ENCODE results near the gene ELOVL1.
A peak's percentile ranks its signal among the peaks of the same experiment; 100 is the strongest.

The ELOVL1 gene

GRCh38 chr1:43334453-43335205 is 33.2 kb downstream of the ELOVL1 start:
- peak overlapping the region; percentile 0 for H3K27ac Mint-ChIP-seq
- H3K4me1 Mint-ChIP-seq = peaks cover 21% of the 10 kb centered on the region
- peaks cover 7% of the 10 kb centered on the region for H3K27me3 Mint-ChIP-seq (ENCODE audit: low read depth, poor library complexity)
- no peak for DNase-seq
- TF ChIP-seq CTCF (IDR thresholded peaks at IDR 0.05) = no peak
- no peak overlapping the region for H3K4me3 Mint-ChIP-seq
- no peaks in the 10 kb centered on the region for H3K9me3 Mint-ChIP-seq
- no peaks in the 10 kb centered on the region for H3K36me3 Mint-ChIP-seq (ENCODE audit: low read depth)

- TF ChIP-seq CTCF (IDR thresholded peaks at IDR 0.05) = no peak
- peaks cover 24% of the 10 kb centered on the region for H3K9me3 Mint-ChIP-seq
- H3K27ac Mint-ChIP-seq = peak overlapping the region; percentile 64
- peaks cover 14% of the 10 kb centered on the region for H3K4me1 Mint-ChIP-seq
- H3K36me3 Mint-ChIP-seq (ENCODE audit: low read depth) = no peaks in the 10 kb centered on the region
- DNase-seq = no peak
- H3K4me3 Mint-ChIP-seq = no peak overlapping the region
- H3K27me3 Mint-ChIP-seq (ENCODE audit: low read depth, poor library complexity) = peaks cover 7% of the 10 kb centered on the region
Measured at GRCh38 chr1:43331688-43332087, 36.1 kb downstream of the ELOVL1 start.

- Mint-ChIP-seq H3K9me3 (peaks cover 35% of the 10 kb centered on the region), H3K27me3 (ENCODE audit: low read depth, poor library complexity) (peaks cover 4% of the 10 kb centered on the region), H3K4me3 (no peak overlapping the region), H3K36me3 (ENCODE audit: low read depth) (peaks cover under 1% of the 10 kb centered on the region), H3K4me1 (peaks cover 10% of the 10 kb centered on the region), H3K27ac (peak overlapping the region; percentile 69)
- no peak for DNase-seq
- TF ChIP-seq CTCF (IDR thresholded peaks at IDR 0.05) = no peak
Measured at GRCh38 chr1:43329995-43330751, 37.6 kb downstream of the ELOVL1 start.

- peaks cover 8% of the 10 kb centered on the region for H3K36me3 Mint-ChIP-seq (ENCODE audit: low read depth)
- no peak for TF ChIP-seq CTCF (IDR thresholded peaks at IDR 0.05)
- peaks cover 10% of the 10 kb centered on the region for H3K4me1 Mint-ChIP-seq
- no peak for DNase-seq
- no peak overlapping the region for H3K27ac Mint-ChIP-seq
- peaks cover 46% of the 10 kb centered on the region for H3K9me3 Mint-ChIP-seq
- H3K4me3 Mint-ChIP-seq = no peak overlapping the region
- H3K27me3 Mint-ChIP-seq (ENCODE audit: low read depth, poor library complexity) = peaks cover 3% of the 10 kb centered on the region
Measured at GRCh38 chr1:43327549-43328292, 40.1 kb downstream of the ELOVL1 start.

- Mint-ChIP-seq H3K4me1 (peaks cover 12% of the 10 kb centered on the region), H3K27me3 (ENCODE audit: low read depth, poor library complexity) (peaks cover 5% of the 10 kb centered on the region), H3K9me3 (peaks cover 46% of the 10 kb centered on the region), H3K27ac (no peak overlapping the region), H3K4me3 (no peak overlapping the region), H3K36me3 (ENCODE audit: low read depth) (peaks cover 8% of the 10 kb centered on the region)
- no peak for TF ChIP-seq CTCF (IDR thresholded peaks at IDR 0.05)
- no peak for DNase-seq
Measured at GRCh38 chr1:43325381-43325780, 42.4 kb downstream of the ELOVL1 start.

All from nephron progenitor cell (in vitro differentiated cells).